Endothelial cell of hepatic sinusoid (primary cell): ENCODE measurements around the gene ULBP3.

Experiments
- in situ Hi-C: cut with HindIII; loops from 2 replicates; pipeline ENCODE4 v1.10.0; 2017; ENCODE audit warnings: low sequenced_read_pairs

ULBP3 gene

DNA sequence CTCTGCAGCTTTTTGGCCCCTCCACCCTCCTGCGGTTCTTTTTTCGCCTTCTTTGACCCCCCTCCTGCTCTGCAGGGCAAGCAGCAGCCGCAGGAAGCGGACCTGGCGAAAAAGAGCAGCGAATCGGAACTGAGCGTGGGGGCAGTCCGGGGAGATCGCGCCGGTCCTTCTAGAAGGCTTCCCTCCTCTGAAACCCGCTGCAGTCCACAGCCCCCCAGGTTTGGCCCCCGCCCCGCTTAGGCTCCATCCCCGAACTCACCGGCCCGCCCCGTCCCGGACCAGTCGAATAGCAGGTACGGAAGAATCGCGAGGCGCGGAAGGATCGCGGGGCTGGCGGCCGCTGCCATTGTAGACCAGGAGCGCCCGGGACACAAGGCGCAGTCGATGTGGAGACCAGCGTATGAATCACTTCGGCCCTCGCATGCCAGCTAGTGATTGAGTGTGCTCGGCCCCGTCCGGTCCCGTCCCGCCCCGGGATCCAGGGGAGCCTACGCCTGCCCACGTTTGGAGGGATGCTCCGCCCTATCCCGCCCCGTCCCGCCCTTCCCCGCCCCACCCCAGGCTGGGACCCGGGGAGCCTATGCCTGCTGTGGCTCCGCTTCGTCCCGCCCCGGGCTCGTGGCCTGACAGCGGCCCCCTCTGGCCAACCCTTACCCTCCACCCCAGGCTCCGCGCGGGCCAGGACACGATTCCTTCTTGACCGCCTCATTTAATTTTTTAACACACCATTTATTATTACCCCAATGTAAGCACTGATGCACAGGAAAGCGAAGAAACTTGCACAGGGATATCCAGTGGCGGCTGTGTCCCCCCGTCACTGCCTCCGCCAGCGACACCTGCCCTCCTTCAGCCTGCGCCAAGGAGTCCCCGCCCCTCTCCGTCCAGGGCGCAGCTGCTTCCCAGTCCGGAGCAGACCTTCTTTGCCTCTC lies at the start of gene ULBP3:
ULBP3 (minus strand) TSS at position 402 of the 929 bp plus-strand sequence; CDS start at position 347, 55 bp downstream.
- in situ Hi-C loops = no loop called here

DNA sequence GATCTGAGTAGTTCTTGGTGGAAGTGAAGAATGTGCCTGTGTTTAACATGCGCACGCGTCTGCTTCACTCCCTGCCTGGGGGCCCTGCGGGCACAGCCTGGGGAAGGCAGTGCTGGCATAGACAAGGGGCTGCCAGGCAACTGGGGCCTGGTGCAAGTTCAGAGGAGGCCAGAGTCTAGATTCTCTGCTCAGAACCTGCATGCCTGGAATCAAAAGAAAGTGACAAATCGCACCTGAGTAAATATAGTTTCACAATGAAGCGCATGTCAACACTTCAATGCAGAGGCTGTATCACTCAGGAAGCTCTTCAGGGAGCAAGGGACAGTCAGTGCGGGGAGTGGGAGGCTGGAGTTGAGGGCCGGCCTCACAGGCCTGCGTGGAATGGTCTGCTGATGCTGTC lies 49.7 kb upstream of the ULBP3 start:
- in situ Hi-C loops = loop anchor here (25.0 kb wide), 1 partner anchor 244 kb away; the partner anchor contains the start of gene IYD

DNA sequence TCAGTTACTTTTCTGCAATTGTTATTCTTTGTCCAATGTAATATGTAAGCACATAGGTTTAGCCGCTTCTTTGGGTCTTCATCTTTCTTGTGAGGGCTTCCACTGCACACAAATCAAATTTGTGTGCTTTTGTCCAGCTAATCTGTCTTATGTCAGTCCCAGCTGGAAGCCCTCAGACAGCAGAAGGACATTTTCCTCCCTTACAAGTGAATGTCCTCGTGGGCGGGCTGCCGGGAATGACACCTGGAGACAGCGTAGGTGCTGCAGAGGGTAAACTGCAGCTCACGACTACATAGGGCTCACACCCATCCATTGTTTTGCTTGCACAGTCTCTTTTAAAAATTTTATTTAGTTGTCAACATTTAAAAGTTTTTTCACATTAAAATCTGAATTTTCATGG lies 49.3 kb upstream of the ULBP3 start:
- in situ Hi-C loops = loop anchor here (25.0 kb wide), 1 partner anchor 244 kb away; the partner anchor contains the start of gene IYD

DNA sequence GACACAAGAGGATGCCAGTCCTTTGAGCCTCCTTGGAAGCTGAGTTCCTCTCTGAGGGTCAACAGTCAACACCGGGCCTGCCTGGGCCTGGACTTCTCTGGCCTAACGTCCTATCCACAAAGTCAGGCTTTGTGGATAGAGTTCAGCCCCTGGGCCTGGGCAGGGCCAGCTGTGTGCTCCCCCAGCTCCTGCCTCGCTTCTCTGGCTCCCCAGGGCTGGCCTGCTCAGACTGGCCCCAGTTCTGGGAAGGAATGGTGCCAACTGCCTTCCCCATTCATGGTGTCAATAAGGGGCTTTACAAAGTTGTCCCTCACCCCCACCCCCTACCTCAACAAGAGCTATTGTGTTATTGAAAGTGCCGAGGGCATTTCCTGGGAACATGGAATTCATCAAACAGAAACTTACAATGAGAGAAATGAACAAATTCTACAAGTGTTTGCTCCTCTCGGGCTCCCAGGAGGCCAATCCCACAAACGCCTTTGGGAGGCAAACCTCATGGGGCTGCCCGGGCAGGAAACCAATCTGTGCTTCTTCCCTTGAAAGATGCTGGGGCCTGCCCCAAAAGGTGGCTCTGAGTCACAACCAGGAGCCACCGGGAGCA lies 47.4 kb upstream of the ULBP3 start:
- in situ Hi-C loops = loop anchor here (25.0 kb wide), 1 partner anchor 246 kb away; the partner anchor contains the start of gene IYD

DNA sequence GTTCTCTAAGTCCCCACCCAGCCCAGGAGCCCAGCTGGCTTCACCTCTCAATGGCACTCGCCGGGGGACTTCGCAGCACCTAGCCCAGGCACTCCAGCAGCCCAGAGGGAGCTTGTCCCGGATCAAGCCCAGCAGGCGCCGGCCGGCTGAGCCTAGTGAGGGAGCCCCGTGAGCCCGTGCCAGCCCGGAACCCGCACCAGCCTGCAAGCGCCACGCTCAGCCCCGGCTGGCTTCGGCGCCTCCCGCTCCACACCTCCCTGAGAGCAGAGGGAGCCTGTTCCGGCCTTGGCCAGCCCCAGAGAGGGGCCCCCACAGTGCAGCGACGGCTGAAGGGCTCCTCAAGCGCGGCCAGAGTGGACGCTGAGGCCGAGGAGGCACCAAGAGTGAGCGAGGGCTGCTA lies 46.8 kb upstream of the ULBP3 start:
- in situ Hi-C loops = loop anchor here (25.0 kb wide), 1 partner anchor 247 kb away; the partner anchor contains the start of gene IYD

DNA sequence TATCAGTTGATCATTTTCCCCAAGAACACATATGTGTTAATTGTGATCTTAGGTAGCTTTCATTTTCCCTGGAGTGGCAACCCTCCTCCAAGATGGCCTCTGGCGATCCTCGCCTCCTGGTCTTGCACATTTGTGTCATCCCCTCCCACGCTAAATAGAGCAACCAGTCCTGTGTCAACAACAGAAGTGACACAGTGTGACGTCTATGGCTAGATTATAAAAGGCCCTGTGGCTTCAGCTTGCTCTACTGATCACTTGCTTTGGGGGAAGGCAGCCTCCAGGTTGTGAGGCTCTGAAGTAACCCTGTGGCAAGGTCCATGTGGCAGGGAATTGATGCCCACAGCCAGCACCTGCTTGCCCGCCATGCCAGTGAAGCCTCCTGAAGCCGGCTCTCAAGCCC lies 43.3 kb upstream of the ULBP3 start:
- in situ Hi-C loops = loop anchor here (25.0 kb wide), 1 partner anchor 250 kb away; the partner anchor contains the start of gene IYD

DNA sequence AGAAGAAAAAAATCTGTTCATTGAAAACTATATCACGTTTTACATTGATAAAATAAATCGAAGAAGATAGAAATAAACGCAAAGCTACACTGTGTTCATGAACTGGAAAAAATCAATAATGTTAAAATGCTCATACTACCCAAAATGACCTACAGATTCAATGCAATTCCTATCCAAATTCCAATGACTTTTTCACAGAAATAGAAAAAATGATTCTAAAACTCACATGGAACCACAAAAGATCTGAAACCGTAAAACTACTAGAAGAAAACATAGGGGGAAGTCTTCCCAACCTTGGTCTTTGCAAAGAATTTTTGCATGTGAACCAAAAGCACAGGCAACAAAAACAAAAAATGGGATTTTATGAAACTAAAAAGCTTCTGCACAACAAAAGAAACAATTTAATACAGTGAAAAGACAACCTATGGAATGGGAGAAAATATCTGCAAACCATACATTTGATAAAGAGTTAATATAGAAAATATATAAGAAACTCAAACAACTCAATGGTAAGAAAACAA lies 33.9 kb upstream of the ULBP3 start:
- in situ Hi-C loops = loop anchor here (5.0 to 25.0 kb wide), 2 partner anchors 39 to 259 kb away; partner anchors contain the start of genes IYD and PPP1R14C

DNA sequence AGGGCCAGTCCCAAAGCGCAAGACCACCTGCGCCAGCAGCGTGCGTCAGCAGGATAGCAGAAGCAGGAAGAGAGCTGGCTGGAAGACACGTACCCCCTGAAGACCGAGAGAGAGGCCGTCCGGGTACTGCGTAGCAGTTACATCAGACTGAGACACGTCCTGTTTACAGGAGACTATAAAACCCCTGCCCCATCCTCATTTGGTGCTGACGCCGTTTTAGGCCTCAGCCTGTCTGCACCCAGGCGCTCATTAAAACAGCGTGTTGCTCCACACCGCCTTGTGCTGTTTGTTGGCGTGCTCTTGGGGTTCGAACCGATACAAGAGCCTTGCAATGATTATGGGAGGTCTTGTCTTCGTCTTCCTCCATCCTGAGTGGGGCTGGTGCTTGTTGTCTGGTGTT lies 31.8 kb upstream of the ULBP3 start:
- in situ Hi-C loops = loop anchor here (5.0 to 25.0 kb wide), 2 partner anchors 42 to 262 kb away; partner anchors contain the start of genes IYD and PPP1R14C

DNA sequence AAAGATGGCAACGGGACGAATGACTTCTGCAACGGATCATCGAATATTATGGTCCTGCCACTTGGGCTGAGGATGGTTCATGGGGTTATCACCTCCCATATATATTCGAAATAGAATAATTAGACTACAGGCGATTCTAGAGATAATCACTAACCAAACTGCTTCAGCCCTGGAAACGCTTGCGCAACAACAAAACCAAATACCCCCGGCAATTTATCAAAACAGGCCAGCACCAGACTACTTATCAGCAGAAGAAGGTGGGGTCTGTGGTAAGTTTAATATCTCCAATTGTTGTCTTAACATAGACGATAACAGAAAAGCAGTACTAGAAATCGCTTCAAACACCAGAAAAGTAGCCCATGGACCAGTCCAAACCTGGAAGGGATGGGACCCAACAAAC lies 31.0 kb upstream of the ULBP3 start:
- in situ Hi-C loops = loop anchor here (5.0 to 25.0 kb wide), 2 partner anchors 42 to 262 kb away; partner anchors contain the start of genes IYD and PPP1R14C

DNA sequence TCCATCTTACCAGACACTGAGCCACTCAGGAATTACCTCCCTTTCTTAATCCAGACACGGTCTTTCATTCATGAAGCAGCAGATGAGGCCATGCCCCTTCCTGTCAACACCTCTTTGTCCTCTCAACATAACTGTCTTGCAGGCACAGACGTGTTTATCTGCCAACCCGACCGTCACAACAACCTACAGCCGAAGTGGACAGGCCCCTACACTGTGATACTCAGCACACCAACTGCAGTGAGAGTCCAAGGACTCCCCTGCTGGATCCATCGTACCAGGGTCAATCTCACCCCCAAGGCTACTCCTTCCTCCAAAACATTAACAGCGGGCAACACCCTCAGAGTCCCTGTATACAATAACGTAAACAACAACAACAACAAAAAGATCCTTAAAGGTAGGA lies 30.6 kb upstream of the ULBP3 start:
- in situ Hi-C loops = no loop called here

DNA sequence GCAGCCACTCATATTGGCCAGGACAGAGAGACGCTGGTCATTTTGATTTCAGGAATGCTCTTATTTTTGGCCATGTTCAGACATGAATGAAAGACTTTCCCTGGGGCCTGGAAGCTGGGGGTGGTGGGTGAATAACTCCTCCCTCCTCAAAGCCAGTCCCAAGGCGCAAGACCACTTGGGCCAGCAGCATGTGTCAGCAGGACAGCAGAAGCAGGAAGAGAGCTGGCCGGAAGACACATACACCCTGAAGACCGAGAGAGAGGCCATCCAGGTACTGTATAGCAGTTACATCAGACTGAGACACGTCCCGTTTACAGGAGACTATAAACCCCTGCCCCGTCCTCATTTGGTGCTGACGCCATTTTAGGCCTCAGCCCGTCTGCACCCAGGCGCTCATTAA lies 29.2 kb upstream of the ULBP3 start:
- in situ Hi-C loops = no loop called here

DNA sequence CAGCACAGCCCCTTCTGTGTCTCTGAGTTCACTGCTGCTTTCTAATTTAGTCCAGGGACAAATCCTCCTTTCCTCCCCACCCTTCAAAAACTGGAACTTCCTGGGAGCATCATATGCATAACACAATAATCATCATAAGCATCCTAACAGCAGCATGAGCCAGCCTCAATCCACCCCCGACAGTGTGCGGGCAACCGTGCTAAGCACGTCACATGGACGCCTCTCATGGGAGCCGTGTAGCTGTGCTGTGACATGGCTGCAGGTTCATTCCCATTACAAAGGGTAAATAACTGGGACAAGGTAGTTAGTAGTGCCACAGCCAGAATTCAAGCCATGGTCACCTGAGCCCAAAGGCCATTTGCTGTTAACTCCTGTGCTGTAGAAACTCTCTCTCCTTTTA lies 24.5 kb upstream of the ULBP3 start:
- in situ Hi-C loops = no loop called here

DNA sequence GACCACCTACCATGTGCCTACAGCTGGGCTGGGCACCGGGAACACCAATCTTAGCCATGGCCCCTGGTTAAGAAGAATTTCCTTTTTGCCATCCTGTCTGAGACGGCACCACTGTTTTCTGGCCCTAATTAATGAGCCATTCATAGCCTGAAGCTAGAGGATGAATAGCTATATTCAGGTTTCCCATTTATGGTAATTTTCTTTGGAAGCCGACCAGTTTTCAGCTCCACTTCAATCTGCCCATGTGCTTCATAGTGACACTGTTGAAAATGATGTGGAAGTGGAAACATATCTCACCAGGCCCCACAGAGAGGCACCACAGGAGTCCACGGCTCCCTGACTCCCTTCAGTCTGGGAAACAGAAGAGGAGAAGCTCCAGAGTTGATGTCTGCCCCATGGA lies 22.6 kb upstream of the ULBP3 start:
- in situ Hi-C loops = no loop called here

DNA sequence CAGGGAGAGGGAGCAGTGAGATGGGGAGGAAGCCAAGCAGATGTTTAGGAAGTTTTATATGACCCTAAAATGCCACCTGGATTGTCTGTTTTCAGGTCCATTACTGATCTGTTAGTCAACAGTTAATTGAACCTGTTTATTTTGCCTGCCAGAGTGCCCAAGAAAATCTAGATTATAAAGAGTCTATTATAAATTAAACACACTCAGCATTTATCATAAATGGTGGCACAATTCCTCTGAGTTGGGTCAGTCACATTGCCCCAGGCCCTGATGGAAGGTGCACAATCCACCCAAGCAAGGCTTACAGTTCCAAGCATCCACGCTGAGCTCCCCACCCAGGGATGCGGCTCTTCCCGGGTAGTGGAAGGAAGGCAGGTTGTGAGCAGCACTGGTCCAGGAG lies 21.4 kb upstream of the ULBP3 start:
- in situ Hi-C loops = no loop called here

DNA sequence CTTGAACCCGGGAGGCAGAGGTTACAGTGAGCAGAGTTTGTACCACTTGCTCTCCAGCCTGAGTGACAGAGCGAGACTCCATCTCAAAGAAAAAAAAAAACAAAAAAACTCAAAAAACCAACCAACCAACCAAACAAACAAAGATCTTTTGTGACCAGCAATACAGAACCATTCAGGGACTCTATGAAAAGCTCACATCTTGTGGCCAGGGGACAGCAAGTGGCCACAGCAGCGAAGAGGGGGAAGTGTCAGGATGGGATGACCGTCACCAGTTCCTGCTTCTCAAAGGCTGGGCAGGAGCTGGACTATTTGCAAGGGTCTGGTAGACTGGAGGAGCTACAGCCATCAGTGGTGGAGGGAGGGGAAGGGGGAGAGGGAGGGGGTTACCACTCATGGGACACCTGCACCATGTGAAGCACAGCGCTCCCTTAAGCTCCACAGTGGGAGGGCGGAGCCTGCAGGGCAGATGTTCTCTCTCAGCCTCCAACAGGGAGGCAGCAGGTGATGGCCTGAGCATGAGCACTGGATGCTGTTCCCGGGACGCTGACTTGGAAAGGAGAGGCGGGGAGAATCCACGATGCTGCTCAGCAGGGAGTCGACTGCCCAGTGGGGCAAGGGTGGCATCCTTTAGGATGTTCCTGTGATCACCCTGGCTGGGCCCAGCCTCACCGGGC lies 19.7 kb upstream of the ULBP3 start:
- in situ Hi-C loops = no loop called here

DNA sequence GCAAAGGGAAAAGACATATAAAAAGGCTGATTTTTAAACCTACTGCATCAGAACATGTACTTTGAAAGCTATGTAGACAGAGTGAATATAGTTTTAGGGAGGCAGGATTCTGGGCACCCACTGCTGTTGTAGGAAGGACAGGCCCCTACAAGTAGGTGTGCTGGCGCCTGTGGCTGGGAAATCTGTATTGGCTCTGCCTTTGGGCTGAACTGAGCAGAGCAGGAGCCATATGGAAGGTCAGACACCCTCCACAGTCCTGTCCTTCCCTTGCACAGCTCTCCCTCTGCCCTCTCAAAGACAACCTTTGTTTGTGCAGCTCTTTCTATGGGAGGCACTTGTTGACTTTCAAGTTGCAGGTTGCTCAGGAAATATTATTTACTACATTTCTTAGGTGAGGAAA lies 18.4 kb upstream of the ULBP3 start:
- in situ Hi-C loops = no loop called here

DNA sequence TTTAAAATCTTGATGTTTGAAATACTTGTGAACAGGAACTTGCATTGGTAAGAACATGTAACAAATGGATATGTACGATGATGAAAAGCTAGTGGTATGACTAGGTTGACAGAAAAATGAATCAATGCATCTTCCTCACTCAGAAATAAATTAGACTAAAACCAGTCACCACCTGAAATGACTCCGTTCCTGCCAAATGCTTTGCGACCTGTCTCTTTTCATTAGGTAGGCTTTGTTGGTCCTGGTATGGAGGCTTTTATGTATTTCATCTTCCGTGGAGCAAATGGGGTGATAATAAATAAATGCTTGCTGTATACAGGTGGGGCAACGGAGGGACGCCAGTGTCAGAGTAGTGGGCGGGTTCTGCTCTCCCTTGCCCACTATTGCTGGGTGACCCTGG lies 17.1 kb upstream of the ULBP3 start:
- in situ Hi-C loops = no loop called here

DNA sequence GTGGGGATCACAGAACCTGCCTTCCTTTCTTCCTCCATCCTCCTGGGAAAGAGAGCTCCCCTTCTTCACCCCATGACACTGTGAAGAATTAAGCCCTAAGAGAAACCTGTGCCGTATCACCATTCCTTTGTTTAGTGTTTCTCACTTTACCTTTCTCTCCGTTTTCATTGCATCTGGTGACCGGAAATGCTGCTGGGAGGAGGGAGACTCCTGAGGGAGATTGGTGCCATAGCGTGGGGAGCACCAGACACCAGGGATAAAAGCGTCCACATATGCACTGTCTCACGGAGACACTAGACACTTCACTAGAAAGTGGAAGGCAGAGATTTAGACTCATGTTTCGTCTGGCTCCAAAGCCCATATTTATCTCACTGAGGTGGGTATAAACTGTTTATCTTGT lies 15.5 kb upstream of the ULBP3 start:
- in situ Hi-C loops = no loop called here

DNA sequence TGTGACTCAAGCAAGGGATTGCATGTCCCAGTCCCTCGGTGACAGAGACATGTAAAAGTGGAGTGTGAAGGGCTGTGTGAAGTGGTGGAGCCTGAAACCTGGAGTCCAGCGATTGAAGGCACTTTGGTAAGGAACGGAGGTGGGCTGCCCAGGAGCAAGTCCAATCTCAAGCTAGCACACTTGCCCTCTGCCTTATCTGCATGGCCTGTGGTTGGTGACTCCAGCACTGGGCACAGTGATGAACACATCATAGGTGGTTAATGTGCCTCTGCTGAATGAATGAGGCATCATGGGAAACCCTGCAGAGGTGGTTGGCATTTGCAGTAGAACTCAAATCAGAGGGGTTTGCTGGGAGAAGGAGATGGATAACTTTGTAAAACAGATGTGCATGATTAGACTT lies 14.9 kb upstream of the ULBP3 start:
- in situ Hi-C loops = no loop called here

DNA sequence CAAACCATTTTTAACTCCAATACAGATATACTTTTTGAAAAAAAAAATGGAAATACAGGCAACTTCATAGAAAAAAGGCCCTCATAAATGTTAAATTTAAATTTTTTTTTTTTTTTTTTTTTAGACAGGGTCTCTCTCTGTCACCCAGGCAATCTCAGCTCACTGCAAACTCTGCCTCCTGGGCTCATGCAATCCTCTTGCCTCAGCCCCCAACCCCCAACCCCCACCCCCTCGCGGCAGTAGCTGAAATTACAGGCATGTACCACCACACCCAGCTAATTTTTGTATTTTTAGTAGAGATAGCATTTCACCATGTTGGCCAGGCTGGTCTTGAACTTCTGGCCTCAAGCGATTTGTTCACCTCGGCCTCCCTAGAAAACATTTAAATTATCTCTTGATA lies 12.8 kb upstream of the ULBP3 start:
- in situ Hi-C loops = no loop called here

DNA sequence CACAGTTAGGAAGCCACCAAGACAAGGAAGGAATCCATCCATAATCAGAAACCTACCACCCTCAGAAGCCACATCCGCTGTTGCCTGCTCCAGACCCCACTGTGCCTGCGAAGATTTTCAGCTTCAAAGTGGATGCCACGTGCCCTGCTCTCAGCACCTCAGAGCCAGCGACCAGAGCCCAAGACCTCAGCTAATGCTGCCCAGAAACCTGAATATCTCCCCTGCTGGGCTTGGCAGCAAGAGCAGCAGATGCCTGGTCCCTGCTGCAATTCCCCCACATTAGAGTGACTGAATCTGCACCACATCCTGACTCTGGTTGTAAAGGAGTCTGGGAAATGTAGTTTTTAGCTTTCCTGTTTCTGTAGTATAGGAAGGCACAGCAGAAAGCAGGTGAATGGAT lies 10.7 kb upstream of the ULBP3 start:
- in situ Hi-C loops = no loop called here
